DLD1 (cell line): Measurements from ENCODE around the gene PAEP.
"Not testable (repeated sequence)": the region's sequence is repeated elsewhere in the genome, so short reads cannot be mapped to it uniquely, and the experiment has no call there.

Experiments used
- in situ Hi-C: cut with HindIII; loops from 2 replicates; pipeline ENCODE4 v1.10.0; 2017; ENCODE audit warnings: low sequenced_read_pairs

The PAEP gene

DNA sequence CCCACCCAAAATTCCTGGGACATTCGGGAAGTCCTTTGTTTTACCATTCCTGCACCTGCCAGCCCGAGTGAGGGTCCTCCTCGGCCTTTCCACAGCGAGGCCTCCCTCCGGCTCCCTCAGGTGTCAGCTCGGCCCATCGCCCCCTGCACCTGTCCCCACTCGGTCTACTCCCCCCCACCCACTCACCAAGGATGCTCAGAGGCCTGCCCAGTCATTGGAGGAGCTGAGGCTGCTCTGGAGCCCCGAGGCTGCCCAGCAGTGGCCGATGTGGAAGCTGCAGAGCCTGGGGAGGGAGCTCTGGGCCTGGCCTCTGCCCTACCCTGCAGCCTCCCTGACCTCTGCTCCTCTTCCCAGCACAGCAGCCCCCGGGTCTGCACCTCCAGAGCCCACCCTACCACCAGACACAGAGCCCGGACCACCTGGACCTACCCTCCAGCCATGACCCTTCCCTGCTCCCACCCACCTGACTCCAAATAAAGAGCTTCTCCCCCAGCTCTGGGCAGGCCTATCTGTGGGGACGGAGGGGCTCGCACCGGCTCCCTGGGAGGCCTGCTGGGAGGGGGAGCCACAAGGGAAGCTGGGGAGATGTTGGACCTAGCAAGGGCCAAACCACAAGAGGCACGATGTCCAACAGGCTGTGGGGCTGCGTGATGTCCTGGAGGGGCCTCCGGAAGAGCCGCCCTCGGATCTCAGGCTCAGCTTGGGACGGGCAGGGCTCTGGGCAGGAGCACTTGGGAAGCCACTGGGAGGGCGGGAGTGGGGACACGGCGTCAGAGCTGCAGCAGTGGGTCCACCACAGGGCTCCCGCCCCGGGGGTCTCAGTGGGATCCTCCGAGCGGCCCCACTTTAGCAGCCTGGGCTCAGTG is 11.8 kb upstream of the PAEP start:
- in situ Hi-C loops: not testable (repeated sequence)

DNA sequence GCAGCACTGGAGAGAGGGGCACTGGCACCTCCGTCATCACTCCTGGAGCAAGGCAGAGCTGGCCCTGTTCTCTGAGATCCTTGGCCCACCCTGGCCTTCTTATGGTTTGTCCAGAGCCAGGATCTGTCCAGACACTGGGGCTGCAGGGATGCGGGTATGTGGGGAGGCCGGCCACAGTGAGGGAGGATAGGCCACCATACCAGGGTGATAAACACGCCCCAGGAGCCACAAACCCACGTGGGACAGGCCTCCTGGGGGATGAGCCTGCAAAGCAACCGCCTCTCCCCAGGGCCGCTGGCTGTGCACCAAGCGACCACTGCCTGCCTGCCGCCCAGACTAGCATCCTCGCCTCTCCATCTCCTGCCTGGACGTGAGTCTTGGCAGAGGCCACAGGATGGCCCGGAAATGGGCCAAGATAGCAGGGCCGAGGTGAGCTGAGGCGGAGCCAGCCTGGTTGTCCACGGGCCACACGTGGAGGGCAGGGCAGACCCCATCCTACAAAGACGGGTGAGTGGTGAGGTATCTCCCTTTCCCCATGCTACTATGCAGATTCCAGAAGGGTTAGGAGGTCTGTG is 11.1 kb upstream of the PAEP start:
- in situ Hi-C loops: no loop called here

DNA sequence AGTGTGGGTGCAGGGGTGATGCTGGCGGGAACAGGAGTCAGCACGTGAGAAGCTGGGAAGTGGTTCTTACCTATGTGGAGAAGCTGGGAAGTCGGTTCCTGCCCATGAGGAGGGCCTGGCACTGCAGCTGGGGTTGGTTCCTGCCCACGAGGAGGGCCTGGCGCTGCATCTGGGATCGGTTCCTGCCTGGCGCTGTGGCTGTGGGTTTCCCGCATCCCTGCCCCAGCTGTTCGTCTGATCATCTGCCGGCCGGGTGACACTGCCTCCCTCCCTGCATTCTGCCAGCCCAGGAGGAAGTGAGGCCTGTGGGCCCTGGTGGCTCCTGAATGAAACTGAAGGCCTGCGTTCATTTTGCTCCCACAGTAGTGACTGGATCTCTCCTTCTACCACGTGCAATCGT is 10.5 kb upstream of the PAEP start:
- in situ Hi-C loops: no loop called here

DNA sequence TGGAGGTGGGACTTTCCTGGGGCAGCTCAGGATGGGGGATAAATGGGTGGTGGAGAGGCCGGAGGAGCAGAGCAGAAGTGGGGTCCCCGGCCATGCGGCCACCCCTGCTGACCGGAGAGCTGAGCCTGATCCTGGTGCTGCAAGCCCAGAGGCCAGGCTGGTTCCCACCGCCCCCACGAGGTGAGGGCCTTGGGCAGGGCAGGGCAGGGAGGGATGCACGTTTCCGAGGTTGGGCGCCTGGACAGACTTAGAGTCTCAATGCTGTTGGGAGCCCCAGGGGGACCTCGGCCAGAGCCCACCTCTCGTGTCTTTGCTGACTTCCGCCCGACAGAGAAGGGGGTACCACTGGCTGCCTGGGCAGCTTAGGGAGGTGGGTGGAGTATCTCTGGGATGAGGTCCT is 10.1 kb upstream of the PAEP start:
- in situ Hi-C loops: no loop called here

DNA sequence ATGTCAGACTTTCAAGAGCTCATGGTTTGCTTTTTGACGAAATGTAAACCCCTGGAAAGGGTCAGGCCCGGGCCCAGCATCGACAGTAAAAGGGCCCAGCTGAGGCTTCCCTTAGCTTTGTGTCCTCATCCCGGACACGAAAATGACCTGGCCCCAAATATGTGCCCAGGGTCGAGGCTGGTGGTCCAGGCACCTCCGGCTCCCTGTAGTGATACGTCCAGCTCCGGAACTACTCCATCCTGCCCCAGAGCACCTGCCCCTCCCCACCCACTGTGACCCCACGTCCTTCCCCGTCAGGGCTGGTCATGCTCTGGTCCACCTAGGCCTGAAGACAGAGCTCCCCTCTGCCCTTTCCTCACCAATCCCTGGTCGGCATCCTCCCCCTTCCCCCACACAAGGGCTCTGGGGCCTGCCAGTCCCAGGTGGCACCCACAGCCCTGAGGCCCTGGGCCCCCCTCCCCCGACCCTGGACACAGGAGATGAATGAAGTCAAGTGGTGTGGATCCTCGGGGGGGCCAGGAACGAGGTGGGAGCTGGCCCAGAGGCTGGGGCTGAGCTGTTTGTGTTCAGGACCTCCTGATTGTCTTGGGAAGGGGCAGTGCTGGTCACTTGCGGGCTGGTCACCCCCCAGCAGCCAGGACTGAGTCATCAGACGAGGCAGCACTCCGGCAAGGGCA is 9.4 kb upstream of the PAEP start:
- in situ Hi-C loops: no loop called here

DNA sequence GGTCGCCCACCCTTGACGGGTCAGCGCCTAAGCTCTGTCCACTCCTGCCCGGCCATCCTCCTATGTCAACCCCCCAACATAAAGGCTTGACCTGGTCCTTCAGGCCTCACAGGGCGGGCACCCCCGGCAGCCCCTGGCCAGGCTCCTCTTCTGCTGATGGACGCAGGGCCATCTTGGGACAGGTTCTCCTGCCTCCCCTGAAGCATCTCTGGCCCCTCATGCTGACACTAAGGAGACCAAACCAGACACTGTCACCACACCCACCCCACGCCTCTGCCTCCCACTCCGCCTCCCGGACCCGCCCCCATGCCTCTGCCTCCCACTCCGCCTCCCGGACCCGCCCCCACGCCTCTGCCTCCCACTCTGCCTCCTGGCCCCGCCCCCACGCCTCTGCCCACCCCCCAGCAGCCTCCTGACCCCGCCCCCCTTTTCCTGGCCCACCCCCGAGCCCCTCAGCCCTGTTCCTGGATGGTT is 8.8 kb upstream of the PAEP start:
- in situ Hi-C loops: no loop called here

DNA sequence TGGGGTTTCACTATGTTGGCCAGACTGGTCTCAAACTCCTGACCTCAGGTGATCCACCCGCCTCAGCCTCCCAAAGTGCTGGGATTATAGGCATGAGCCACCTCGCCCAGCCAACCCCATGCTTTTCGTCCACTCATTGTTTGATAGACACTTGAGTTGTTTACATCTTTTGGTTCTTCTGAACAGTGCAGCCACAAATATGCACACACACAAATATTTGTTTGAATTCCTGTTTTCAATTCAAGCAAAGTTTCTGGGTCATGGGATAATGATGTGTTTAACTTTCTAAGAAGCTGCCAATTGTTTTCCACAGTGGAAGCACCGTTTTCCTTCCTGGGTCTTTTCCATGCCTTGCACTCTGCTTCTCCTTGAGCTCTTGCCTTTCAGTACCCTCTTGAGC is 6.8 kb upstream of the PAEP start:
- in situ Hi-C loops: no loop called here

DNA sequence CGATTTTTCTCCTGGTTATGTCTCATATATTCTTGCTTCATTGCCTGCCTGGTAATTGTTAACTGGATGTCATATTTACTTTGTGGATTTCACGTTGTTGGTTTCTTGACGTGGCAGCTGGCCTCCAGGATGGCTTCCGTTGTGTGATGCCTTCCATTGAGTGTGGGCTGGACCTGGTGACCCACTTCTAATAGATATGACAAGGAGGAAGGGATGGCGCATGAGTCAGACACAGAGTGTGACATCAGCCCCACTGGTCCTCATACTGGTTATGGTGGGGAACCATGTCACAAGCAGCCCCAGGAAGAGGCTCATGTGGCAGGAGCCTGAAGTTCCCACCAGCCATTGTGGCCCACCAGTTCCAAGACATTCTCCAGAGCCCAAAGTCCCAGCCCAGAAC is 6.4 kb upstream of the PAEP start:
- in situ Hi-C loops: no loop called here

DNA sequence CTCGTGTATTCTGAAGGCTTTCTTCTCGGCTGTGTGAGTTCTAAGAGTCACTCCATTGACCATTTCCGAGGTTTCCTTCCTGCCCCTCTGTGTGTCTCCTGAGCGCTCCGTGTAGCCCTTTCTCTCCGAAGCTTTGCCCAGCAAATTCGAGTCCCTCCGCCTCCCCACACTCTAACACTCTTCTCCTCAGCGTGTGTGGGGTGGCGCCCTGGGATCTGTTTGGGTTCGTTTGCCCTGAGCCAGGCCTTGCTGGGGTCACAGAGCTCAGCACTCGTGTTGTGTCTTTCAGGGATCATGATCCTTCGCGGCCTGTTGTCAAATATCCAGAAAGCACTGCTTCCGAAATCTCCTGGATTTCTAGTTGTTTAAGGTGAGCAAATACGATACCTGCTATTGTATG is 5.6 kb upstream of the PAEP start:
- in situ Hi-C loops: no loop called here

DNA sequence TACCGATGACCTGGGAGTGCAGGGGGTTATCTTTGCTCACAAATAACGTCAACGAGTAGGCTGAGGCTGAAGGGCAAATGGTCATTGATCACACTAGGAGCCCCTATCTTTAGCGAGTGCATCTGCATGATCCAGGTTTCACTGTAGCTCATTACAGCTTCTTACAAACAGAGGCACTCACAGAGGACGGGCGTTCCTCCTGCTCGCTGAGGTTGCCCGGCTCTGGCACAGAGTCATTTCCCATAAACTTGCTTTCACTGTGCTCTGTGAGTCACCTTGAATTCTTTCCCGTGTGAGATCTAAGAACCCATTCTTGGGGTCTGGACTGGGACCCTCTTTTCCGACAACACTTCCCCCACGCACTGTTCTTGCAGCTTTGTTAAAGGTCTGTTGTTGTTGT is 1.9 kb upstream of the PAEP start:
- in situ Hi-C loops: no loop called here

DNA sequence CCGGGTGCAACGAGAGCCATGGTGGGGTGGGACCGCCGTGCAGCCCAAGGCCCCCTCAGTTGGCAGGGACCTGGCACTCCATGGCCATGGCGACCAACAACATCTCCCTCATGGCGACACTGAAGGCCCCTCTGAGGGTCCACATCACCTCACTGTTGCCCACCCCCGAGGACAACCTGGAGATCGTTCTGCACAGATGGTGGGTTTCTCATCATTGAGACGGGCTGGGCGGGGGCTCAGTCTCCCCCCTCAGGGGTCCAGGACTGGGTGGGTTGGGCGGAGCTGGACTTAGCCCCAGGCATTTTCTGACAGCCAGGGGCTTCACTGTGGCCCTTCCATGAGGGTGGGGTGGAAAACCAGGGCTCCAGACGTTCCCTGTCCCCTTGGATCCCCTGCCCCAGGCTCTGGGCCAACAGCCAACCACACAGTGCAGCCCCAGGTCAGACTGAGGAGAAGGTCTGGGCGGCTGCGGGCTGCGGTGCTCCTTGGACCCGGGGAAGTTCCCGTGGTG is 734 bp downstream of the PAEP start:
- in situ Hi-C loops: no loop called here

DNA sequence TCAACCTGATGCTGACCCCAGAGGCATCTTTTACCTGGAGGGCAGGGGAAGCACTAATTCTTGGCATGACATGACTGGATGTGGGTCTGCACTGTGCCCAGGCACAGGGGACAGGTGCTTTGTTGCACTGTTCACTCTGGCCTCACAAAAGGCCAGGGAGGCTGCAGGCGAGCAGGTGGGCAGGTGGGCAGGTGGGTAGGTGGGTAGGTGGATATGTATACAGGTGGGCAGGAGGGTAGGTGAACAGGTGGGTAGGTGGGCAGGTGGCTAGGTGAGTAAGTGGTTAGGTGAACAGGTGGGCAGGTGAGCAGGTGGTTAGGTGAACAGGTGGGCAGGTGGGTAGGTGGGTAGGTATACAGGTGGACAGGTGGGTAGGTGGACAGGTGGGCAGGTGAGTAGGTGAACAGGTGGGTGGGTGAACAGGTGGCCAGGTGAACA is 1.5 kb downstream of the PAEP start:
- in situ Hi-C loops: no loop called here

DNA sequence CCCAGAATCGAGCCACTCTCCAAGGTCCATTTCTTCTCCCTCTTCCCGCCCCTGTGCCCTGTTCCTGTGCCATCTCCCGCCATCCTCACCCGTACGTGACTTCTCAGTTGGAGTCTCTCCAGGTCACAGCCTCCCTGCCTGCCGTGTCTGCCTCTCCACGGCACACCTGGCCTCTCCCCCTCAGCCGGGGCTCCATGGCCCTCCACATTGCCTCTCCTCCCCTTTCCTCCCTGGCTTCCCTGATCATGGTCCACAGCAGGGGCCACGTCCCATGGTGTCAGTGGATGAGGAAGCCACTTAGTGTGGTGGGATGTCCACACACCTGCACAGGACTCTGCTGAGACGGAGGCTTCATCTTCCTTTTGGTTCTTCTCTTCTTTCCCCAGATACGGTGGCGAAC is 2.3 kb downstream of the PAEP start:
- in situ Hi-C loops: no loop called here

DNA sequence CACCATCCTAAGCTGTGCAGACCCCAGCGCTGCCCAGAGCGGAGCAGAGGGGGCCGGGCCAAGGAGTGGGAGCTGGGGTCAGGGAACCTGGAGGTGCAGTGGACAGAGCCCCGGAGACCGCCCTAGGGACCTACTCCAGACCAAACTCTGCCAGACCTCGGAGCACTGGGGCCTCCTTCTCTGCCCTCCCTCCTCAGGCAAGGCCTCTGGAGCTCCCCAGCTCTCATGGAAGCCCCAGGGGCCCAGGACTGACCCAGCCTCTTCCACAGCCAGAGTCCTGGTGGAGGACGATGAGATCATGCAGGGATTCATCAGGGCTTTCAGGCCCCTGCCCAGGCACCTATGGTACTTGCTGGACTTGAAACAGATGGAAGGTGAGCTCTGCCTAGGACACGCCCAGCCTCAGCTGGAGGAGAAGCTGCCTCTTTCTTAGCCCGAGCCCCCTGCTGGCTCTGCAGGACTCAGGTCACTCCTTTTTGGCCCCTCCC is 3.6 kb downstream of the PAEP start:
- in situ Hi-C loops: no loop called here

DNA sequence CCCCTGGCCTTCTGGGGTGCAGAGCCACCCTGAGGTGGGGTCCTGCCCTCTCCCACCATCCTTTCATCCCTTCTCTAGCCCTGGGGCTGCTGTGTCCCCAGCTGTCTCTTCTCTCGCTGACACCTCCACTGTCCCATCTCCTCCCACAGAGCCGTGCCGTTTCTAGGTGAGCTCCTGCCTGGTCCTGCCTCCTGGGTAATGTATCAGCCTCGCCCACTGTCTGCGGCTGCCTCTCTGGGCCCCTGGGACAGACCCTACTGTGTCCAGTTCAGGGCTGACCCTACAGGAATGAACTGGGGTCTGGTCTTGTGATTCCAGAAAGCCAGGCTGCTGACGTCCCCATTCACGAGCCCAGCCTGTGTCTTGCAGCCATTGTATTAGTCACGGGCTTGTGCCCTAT is 4.1 kb downstream of the PAEP start:
- in situ Hi-C loops: no loop called here

DNA sequence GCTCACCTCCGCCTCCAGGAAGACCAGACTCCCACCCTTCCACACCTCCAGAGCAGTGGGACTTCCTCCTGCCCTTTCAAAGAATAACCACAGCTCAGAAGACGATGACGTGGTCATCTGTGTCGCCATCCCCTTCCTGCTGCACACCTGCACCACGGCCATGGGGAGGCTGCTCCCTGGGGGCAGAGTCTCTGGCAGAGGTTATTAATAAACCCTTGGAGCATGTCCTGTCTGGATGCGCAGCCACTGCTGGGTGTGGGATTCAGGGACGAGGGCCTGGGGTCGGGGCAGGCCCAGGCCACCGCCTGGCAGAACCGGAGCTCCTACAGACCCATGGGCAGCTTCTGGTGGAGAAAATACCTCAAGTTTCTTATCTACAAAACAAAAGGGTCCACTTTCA is 5.0 kb downstream of the PAEP start:
- in situ Hi-C loops: no loop called here

DNA sequence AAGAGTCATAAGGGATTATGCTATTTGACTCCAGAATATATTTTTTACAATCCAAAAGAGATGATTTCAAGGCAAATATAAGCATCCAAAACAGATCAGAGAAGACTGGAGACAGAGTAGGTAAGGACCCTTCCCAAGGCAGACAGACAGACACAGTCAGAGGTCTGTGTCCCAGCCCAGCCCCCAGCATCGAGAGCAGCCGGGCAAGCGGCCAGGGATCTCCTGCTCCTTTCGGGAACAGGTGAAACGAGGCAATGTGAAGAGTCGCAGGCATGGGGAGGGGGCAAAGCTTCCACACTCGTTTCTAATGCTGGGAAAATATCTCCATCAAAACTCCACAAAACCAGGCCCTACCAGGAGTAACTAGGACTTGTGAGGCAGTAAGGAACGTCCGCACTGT is 5.8 kb downstream of the PAEP start:
- in situ Hi-C loops: no loop called here

DNA sequence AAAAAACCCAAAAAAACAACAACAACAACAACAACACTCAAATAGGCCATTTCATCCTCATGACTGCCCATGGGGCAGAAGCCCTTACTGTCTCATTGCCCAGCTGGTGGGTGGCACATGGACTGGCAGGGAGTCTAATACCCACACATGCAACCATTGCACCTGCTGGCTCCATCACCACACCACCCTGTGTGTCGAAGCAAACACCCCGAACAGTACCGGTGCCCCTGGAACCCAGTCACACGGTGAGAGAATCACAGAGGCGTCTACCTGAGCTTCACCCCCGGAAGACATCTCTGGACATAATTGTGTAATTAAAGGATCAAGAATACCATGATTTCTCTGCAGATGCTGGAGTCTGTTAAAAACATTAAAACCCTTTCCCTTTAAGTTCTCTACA is 6.5 kb downstream of the PAEP start:
- in situ Hi-C loops: no loop called here

DNA sequence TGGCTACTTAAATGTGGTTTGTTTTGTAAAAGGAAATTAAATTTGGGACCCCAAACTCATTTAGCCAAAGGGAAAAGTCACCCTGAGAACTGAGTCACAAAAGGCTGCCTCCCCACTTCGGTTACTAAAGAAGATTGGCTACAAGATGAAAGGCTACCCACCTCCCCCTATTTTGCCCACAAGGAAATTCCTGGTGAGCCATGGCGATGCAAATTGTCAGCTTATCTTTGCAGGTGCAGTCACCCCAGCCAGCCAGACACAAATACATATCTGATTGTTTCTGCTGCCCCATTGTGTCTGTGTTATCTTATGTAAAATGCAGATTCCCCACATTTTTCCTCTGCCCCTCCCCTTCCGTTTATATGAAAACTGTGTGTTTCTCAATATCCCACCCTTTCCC is 8.9 kb downstream of the PAEP start:
- in situ Hi-C loops: no loop called here

DNA sequence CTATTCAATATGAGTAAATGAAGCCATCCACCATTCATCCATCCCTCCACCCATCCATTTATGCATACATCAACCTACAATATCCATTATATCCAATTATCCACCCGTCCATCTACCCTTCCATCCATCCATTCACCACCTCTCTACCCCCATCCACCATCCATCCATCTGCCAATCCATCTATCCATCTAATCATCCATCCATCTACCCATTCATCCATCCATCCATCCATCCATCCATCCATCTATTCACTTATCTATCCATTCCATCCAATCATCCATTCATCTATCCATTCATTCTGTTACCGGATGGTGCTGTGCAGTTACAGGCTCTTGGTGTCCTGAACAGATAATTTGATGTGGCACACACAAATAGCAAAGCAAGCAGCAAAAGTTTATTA is 10.7 kb downstream of the PAEP start:
- in situ Hi-C loops: no loop called here

DNA sequence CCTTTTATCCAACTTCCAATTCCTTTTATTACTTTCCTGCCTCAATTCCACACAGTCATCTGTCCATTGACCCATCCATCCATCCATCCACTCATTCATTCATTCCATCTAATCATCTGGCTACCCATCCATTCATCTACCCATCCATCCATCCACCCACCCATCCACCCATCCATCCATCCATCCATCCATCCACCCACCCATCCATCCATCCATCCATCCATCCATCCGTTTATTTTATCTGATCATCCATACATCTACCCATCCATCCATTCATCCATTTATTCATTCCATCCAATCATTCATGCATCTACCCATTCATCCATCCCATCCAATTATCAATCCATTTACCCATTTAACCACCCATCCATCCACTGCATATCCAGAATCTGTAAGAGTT is 11.6 kb downstream of the PAEP start:
- in situ Hi-C loops: no loop called here

DNA sequence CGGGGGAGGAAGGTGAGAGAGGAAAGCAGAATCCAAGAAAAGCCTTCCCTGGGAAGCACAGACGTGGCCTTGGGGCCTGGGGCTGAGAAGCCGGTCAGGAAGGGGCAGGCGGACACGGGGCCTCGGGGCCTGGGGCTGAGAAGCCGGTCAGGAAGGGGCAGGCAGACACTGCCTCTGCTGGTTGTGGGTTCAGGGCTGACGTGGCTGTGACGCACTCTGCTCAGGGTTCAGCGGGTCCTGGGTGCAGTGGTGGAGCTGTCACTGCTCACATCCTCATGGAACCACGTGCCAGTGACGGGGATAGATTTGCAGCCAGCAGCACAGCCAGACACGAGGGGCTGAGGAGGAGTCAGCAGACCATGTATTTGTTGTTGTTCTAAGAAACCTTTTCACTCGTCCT is 12.8 kb downstream of the PAEP start:
- in situ Hi-C loops: no loop called here
